ENCODE results near the gene STMN3.

- TF ChIP-seq CTCF (IDR thresholded peaks at IDR 0.05; ENCODE audit: low read length) (no peak), EZH2 (IDR thresholded peaks at IDR 0.05; ENCODE audit: borderline replicate concordance, low read length) (no peak)
Observed at GRCh38 chr20:63626424-63627128, 26.6 kb downstream of the STMN3 start, which contains the start of gene GMEB2.
